GM12801 (cell line): Measurements from ENCODE around the gene DPEP2NB.

Experiments
- TF ChIP-seq, protein P1 (sequence below): IDR thresholded peaks from one replicate; pipeline ENCODE4 v1.5.1; 2011; ENCODE audit warnings: control low read depth; ENCODE audit not compliant: insufficient read length; ENCODE audit errors: extremely low read depth

Gene DPEP2NB

DNA sequence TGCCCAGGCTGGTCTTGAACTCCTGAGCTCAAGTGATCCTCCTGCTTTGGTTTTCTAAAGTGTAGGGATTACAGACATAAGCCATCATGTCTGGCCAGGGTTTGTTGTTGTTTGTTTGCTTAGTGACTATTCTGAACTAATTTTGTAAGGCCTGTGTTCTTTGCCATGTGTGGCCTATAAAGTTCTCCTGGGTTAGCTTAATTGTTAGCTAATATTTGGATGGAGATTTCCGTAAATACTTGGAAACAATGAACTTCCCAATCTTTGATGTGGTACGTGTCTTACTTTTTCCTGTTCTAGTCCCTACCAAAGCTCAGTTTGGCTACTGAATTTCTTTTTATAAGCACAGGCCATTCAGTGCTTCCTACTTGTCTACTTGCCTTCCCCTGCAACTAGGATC lies 32.3 kb upstream of the DPEP2NB start:
- TF ChIP-seq, protein P1, sequence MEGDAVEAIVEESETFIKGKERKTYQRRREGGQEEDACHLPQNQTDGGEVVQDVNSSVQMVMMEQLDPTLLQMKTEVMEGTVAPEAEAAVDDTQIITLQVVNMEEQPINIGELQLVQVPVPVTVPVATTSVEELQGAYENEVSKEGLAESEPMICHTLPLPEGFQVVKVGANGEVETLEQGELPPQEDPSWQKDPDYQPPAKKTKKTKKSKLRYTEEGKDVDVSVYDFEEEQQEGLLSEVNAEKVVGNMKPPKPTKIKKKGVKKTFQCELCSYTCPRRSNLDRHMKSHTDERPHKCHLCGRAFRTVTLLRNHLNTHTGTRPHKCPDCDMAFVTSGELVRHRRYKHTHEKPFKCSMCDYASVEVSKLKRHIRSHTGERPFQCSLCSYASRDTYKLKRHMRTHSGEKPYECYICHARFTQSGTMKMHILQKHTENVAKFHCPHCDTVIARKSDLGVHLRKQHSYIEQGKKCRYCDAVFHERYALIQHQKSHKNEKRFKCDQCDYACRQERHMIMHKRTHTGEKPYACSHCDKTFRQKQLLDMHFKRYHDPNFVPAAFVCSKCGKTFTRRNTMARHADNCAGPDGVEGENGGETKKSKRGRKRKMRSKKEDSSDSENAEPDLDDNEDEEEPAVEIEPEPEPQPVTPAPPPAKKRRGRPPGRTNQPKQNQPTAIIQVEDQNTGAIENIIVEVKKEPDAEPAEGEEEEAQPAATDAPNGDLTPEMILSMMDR, result no peak

DNA sequence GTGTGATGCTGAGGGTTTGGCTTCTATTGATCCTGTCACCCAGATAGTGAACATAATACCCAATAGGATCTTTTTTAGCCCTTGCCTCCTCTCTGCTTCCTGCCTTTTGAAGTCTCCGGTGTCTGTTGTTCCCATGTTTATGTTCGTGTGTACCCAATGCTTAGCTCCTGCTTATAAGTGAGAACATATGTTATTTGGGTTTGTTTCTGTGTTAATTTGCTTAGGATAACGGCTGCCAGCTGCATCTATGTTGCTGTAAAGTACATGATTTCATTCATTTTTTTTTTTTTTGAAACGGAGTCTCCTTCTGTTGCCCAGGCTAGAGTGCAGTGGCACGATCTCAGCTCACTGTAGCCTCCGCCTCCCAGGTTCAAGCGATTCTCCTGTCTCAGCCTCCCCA lies 30.4 kb upstream of the DPEP2NB start:
- TF ChIP-seq, protein P1, result no peak

DNA sequence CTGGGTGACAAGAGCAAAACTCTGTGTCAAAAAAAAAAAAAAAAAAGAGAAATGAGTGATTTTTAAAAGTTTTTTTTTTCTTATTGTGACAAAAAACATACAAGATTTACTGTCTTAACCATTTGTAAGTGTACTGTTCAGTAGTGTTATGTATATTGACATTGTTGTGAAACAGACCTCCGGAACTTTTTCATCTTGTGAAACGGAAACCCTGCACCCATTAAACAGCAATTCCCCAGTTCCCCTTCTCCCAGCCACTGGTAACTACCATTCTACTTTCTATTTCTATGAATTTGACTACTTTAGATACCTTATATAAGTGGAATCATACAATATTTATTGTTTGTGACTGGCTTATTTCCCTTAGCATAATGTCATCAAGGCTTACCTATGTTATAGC lies 26.1 kb upstream of the DPEP2NB start:
- TF ChIP-seq, protein P1, result no peak

DNA sequence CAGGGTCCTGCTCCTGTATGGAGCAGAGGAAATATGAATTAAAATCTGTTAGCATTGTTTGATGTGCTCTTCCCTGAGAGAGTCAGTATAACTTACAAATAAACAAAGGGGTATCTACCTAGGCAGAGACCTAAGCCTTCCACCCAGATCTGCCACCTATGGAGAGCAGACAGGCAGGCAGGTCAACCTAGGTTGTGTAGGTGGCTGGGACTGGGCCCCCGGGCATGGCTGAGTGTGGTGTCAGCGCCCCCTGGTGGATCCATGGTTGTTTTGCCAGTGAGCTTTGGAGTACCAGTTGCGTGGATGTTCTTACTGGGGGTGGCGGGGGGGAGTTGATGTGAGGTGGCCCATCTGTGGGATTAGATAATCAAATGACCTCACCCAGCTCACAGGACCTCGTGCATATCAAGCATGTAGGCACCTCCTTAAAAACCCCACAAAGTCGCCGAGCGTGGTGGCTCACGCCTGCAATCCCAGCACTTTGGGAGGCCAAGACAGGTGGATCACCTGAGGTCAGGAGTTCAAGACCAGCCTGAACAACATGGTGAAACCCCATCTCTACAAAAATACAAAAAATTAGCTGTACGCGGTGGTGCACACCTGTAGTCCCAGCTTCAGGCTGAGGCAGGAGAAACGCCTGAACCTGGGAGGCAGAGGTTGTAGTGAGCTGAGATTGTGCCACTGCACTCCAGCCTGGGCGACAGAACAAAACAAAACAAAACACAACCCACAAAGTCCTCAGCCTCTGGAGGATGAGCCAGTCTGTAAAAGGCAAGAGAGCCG lies 25.0 kb upstream of the DPEP2NB start:
- TF ChIP-seq, protein P1, result no peak

DNA sequence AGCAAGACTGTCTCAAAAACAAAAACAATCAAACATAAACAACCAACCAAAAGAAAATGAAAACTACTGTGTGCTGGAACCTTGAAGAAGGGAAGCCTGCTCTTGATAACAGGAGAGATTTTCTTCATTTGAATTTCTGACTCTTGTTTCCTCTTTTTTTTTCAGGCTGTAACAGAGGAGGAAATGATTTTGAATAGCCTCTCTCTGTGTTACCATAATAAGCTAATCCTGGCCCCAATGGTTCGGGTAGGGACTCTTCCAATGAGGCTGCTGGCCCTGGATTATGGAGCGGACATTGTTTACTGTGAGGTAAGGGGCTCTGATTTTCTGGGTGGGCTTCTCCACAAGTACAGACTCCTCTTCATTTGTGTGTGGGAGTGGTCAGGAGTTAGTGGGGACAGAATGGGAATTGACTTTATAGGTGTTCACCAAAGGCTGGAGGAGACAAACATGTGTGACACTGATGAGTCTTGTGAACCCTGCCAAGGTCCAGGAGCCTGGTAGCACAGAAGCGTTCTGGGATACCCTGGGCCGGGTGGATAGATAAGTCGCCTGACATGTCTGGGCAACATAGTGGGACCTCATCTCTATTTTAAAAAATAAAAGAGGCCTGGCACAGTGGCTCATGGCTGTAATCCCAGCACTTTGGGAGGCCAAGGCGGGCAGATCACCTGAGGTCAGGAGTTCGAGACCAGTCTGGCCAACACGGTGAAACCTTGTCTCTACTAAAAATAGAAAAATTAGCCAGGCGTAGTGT lies 22.3 kb upstream of the DPEP2NB start:
- TF ChIP-seq, protein P1, result no peak

DNA sequence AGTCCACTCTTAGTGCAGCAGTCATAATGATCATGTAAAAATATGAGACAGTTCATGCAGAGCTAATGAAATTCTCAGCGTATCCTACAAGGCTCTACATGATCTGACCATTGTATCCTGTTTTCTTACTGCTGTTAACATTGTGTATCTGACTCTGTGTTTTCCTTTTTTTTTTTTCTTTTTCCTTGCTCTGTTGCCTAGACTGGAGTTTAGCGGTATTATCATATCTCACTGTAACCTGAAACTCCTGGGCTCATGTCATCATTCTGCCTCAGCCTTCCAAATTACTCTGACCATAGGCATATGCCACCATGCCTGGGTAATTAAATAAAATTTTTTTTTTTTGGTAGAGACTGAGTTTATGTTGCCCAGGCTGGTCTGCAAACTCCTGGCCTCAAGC lies 19.5 kb upstream of the DPEP2NB start:
- TF ChIP-seq, protein P1, result no peak

DNA sequence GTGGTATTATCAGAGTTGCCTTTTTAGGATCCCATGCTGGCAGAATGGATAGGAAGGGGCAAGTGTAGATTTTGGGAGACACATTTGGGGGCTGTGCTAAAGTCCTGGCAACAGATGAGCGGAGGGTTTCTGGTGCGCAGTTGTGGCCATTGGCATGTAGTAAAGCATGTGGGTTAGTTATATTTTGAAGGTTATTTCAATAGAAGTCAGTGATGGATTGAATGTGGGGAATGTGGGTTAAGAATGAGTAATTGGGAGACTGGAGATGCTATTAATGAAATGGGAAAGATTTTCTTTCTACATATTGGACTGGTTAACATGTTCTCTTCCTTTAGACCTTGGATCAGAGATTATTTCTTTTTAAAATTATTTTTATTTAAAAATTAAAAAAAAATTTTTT lies 17.4 kb upstream of the DPEP2NB start:
- TF ChIP-seq, protein P1, result no peak
